Calu3 (cell line): ENCODE data around the gene CCDC141. TPM values are rescaled to one million over a fixed set of nuclear protein-coding genes. Genes with fewer than 3 reads are reported as not detected.

Experiments used
- BruUV-seq: library from RNA; stranded (reverse); fragments of 400-500 nt; replicated peaks from 2 replicates; lab custom pipeline; 2021; lab: Mats Ljungman, UMichigan
- CTCF ChIA-PET: fragments of 300-600 bp; sonication (Branson Sonifier 250); formaldehyde crosslinking; loops from one replicate; lab custom pipeline; 2022; ENCODE audit warnings: antibody characterized with exemption; lab: Charles Lee
- DNase-seq: peaks from one replicate; pipeline ENCODE4 v3.0.0; 2022
- H3K27ac Mint-ChIP-seq: one replicate; pipeline ENCODE4 v1.8.0; 2022; ENCODE audit warnings: mixed read lengths; ENCODE audit not compliant: unreplicated experiment
- H3K27me3 Mint-ChIP-seq: one replicate; pipeline ENCODE4 v1.8.0; 2022; ENCODE audit warnings: mixed read lengths; ENCODE audit not compliant: unreplicated experiment
- H3K36me3 Mint-ChIP-seq: one replicate; pipeline ENCODE4 v1.8.0; 2022; ENCODE audit warnings: mild to moderate bottlenecking, moderate library complexity, mixed read lengths; ENCODE audit not compliant: insufficient read depth, unreplicated experiment
- H3K4me1 Mint-ChIP-seq: one replicate; pipeline ENCODE4 v1.8.0; 2022; ENCODE audit warnings: mild to moderate bottlenecking, low read depth, mixed read lengths; ENCODE audit not compliant: unreplicated experiment
- H3K4me3 Mint-ChIP-seq: one replicate; pipeline ENCODE4 v1.8.0; 2022; ENCODE audit warnings: mild to moderate bottlenecking, low read depth, moderate library complexity, mixed read lengths; ENCODE audit not compliant: unreplicated experiment
- H3K9me3 Mint-ChIP-seq: one replicate; pipeline ENCODE4 v1.8.0; 2022; ENCODE audit warnings: low read depth, mixed read lengths; ENCODE audit not compliant: unreplicated experiment
- intact Hi-C: fragments of 100-400 bp; cut with micrococcal nuclease; formaldehyde crosslinking; loops from one replicate; pipeline ENCODE4 v1.10.0; 2022; ENCODE audit not compliant: unreplicated experiment
- total RNA-seq: library from RNA; stranded (reverse); gene quantifications from 2 replicates; pipeline ENCODE4 v1.2.3, GENCODE V29; 2022
- TF ChIP-seq, protein P1 (sequence below): fragments of 200-600 bp; IDR thresholded peaks from one replicate; pipeline ENCODE4 v1.8.0; 2022; ENCODE audit warnings: antibody characterized with exemption; ENCODE audit not compliant: unreplicated experiment

CCDC141 gene
- total RNA-seq, 1 experiment from 2014 or later, result 0.07 TPM

GRCh38 chr2:178844269-178844668 lies 205.7 kb downstream of the CCDC141 start:
- TF ChIP-seq, protein P1, sequence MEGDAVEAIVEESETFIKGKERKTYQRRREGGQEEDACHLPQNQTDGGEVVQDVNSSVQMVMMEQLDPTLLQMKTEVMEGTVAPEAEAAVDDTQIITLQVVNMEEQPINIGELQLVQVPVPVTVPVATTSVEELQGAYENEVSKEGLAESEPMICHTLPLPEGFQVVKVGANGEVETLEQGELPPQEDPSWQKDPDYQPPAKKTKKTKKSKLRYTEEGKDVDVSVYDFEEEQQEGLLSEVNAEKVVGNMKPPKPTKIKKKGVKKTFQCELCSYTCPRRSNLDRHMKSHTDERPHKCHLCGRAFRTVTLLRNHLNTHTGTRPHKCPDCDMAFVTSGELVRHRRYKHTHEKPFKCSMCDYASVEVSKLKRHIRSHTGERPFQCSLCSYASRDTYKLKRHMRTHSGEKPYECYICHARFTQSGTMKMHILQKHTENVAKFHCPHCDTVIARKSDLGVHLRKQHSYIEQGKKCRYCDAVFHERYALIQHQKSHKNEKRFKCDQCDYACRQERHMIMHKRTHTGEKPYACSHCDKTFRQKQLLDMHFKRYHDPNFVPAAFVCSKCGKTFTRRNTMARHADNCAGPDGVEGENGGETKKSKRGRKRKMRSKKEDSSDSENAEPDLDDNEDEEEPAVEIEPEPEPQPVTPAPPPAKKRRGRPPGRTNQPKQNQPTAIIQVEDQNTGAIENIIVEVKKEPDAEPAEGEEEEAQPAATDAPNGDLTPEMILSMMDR, result no peak
- Mint-ChIP-seq H3K4me1 (no peaks in the 10 kb centered on the region), H3K27ac (no peak overlapping the region), H3K4me3 (no peak overlapping the region), H3K36me3 (no peaks in the 10 kb centered on the region), H3K9me3 (peaks cover 4% of the 10 kb centered on the region), H3K27me3 (no peaks in the 10 kb centered on the region)
- no peak for DNase-seq
- no TSS peak for BruUV-seq
- intact Hi-C loops, result no loop called here
- CTCF ChIA-PET, result no interaction called here

GRCh38 chr2:178843697-178844096 lies 206.2 kb downstream of the CCDC141 start:
- H3K27ac Mint-ChIP-seq, result no peak overlapping the region
- TF ChIP-seq, protein P1, result no peak
- H3K36me3 Mint-ChIP-seq, result no peaks in the 10 kb centered on the region
- H3K4me1 Mint-ChIP-seq, result no peaks in the 10 kb centered on the region
- H3K9me3 Mint-ChIP-seq, result peaks cover 4% of the 10 kb centered on the region
- no peak for DNase-seq
- CTCF ChIA-PET, result no interaction called here
- intact Hi-C loops, result no loop called here
- BruUV-seq, result no TSS peak
- no peak overlapping the region for H3K4me3 Mint-ChIP-seq
- no peaks in the 10 kb centered on the region for H3K27me3 Mint-ChIP-seq

DNA sequence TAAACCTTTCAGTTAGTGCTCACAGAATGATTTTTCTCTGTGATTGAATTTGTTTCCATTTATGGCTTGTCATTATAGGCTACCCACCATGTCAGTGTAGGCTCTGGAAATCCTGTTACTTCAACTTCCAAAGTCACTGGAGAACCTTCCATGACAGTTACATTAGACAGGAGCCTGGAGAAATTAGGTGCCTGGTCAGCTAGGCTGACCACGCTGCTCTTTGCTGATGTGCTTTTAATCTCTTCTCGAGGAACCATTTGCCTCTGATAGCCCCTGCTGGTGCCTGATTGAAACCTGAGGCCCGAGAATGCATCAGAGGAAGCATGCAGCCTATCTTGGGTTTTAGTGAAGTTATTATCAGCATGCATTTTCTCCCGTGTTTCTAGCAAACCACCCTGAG lies 213.1 kb downstream of the CCDC141 start:
- Mint-ChIP-seq H3K9me3 (no peaks in the 10 kb centered on the region), H3K27ac (no peak overlapping the region), H3K27me3 (peaks cover 14% of the 10 kb centered on the region), H3K4me3 (no peak overlapping the region), H3K36me3 (no peaks in the 10 kb centered on the region), H3K4me1 (no peaks in the 10 kb centered on the region)
- no TSS peak for BruUV-seq
- DNase-seq, result no peak
- TF ChIP-seq, protein P1, result no peak
- CTCF ChIA-PET, result no interaction called here
- intact Hi-C loops, result no loop called here

GRCh38 chr2:178834086-178834485 lies 215.9 kb downstream of the CCDC141 start:
- intact Hi-C loops, result no loop called here
- CTCF ChIA-PET, result no interaction called here
- TF ChIP-seq, protein P1, result no peak
- DNase-seq, result no peak
- Mint-ChIP-seq H3K36me3 (no peaks in the 10 kb centered on the region), H3K27me3 (peaks cover 14% of the 10 kb centered on the region), H3K4me1 (peaks cover 10% of the 10 kb centered on the region), H3K27ac (no peak overlapping the region), H3K9me3 (no peaks in the 10 kb centered on the region), H3K4me3 (no peak overlapping the region)
- no TSS peak for BruUV-seq
